ENCODE data around the gene SLC47A2.
"Not testable (repeated sequence)": the region's sequence is repeated elsewhere in the genome, so short reads cannot be mapped to it uniquely, and the experiment has no call there.

SLC47A2 gene

DNA sequence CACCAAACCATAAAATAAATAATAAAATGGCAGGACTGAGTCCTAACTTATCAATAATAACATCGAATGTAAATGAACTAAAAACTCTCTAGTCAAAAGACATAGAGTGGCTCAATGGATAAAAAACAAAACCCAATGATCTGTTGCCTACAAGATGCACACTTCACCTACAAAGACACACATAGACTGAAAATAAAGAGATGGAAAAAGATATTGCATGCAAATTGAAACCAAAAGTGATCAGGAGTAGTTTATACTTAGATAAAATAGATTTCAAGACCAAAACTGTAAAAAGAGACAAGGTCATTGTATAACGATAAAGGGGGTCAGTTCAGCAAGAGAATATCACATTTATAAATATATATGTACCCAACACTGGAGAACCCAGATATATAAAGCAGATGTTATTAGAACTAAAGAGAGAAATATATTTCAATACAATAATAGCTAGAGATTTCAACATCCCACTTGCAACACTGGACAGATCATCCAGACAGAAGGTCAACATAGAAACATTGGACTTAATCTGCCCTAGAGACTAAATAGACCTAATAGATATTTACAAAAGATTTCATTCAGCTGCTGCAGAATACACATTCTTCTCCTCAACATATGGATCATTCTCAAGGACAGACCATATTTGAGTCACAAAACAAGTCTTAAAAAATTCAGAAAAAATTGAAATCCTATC lies 29.8 kb downstream of the SLC47A2 start:
- Histone ChIP-seq H2AFZ (ENCODE audit: low read depth, low read length) (no peak overlapping the region), H3K4me1 (ENCODE audit: insufficient read depth, low read length) (no peaks in the 10 kb centered on the region), H3K4me2 (ENCODE audit: insufficient read depth, low read length) (no peak overlapping the region), H4K20me1 (ENCODE audit: insufficient read depth, low read length) (no peaks in the 10 kb centered on the region), H3K27ac (ENCODE audit: low read length) (no peak overlapping the region), H3K36me3 (ENCODE audit: insufficient read depth, low read length) (no peaks in the 10 kb centered on the region), H3K9ac (ENCODE audit: low read depth, low read length) (no peak overlapping the region), H3K4me3 (ENCODE audit: low read depth in 1 of 2, low read length in 2 of 2) (no peak overlapping the region), H3K27me3 (ENCODE audit: insufficient read depth, low read length, poor library complexity) (no peaks in the 10 kb centered on the region), H3K9me3 (ENCODE audit: insufficient read depth, low read length, severe bottlenecking) (no peaks in the 10 kb centered on the region), H3K79me2 (ENCODE audit: insufficient read depth, low read length) (no peaks in the 10 kb centered on the region)
- no peak for ATAC-seq (ENCODE audit: insufficient read depth, low read depth)
- DNase-seq, result no peak
- TF ChIP-seq, protein P1, sequence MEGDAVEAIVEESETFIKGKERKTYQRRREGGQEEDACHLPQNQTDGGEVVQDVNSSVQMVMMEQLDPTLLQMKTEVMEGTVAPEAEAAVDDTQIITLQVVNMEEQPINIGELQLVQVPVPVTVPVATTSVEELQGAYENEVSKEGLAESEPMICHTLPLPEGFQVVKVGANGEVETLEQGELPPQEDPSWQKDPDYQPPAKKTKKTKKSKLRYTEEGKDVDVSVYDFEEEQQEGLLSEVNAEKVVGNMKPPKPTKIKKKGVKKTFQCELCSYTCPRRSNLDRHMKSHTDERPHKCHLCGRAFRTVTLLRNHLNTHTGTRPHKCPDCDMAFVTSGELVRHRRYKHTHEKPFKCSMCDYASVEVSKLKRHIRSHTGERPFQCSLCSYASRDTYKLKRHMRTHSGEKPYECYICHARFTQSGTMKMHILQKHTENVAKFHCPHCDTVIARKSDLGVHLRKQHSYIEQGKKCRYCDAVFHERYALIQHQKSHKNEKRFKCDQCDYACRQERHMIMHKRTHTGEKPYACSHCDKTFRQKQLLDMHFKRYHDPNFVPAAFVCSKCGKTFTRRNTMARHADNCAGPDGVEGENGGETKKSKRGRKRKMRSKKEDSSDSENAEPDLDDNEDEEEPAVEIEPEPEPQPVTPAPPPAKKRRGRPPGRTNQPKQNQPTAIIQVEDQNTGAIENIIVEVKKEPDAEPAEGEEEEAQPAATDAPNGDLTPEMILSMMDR (IDR thresholded peaks at IDR 0.05; ENCODE audit: borderline replicate concordance, extremely low read depth, low read length, poor library complexity, severe bottlenecking), result no peak
- TF ChIP-seq EZH2 (IDR thresholded peaks at IDR 0.05; ENCODE audit: borderline replicate concordance, low read depth, low read length, severe bottlenecking), result no peak

DNA sequence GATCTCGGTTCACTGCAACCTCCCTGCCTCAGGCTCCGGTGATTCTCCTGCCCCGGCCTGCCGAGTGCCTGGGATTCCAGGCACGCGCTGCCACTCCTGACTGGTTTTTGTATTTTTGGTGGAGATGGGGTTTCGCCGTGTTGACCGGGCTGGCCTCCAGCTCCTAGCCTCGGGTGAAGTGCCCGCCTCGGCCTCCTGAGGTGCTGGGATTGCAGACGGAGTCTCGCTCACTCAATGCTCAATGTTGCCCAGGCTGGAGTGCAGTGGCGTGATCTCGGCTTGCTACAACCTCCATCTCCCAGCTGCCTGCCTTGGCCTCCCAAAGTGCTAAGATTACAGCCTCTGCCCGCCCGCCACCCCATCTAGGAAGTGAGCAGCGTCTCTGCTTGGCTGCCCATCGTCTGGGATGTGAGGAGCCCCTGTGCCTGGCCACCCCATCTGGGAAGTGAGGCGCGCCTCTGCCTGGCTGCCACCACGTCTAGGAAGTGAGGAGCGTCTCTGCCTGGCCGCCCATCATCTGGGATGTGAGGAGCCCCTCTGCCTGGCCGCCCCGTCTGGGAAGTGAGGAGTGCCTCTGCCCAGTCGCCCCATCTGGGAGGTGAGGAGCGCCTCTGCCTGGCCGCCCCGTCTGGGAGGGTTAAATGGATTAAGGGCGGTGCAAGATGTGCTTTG lies 31.3 kb downstream of the SLC47A2 start:
- H4K20me1 ChIP-seq (ENCODE audit: insufficient read depth, low read length); H3K27ac ChIP-seq (ENCODE audit: low read length); ATAC-seq (ENCODE audit: insufficient read depth, low read depth); H3K27me3 ChIP-seq (ENCODE audit: insufficient read depth, low read length, poor library complexity); H3K4me2 ChIP-seq (ENCODE audit: insufficient read depth, low read length); H3K4me3 ChIP-seq (ENCODE audit: low read depth in 1 of 2, low read length in 2 of 2); H3K79me2 ChIP-seq (ENCODE audit: insufficient read depth, low read length); H3K36me3 ChIP-seq (ENCODE audit: insufficient read depth, low read length); H2AFZ ChIP-seq (ENCODE audit: low read depth, low read length); H3K4me1 ChIP-seq (ENCODE audit: insufficient read depth, low read length); H3K9ac ChIP-seq (ENCODE audit: low read depth, low read length); DNase-seq; H3K9me3 ChIP-seq (ENCODE audit: insufficient read depth, low read length, severe bottlenecking): not testable (repeated sequence)

GRCh38 chr17:19683117-19683516 lies 33.3 kb downstream of the SLC47A2 start:
- no peak for DNase-seq
- H3K9ac ChIP-seq (ENCODE audit: low read depth, low read length), result no peak overlapping the region
- H3K4me3 ChIP-seq (ENCODE audit: low read depth in 1 of 2, low read length in 2 of 2), result no peak overlapping the region
- H3K9me3 ChIP-seq (ENCODE audit: insufficient read depth, low read length, severe bottlenecking), result no peaks in the 10 kb centered on the region
- no peak overlapping the region for H2AFZ ChIP-seq (ENCODE audit: low read depth, low read length)
- no peaks in the 10 kb centered on the region for H3K36me3 ChIP-seq (ENCODE audit: insufficient read depth, low read length)
- H3K79me2 ChIP-seq (ENCODE audit: insufficient read depth, low read length), result no peaks in the 10 kb centered on the region
- TF ChIP-seq, protein P1 (IDR thresholded peaks at IDR 0.05; ENCODE audit: borderline replicate concordance, extremely low read depth, low read length, poor library complexity, severe bottlenecking), result no peak
- TF ChIP-seq EZH2 (IDR thresholded peaks at IDR 0.05; ENCODE audit: borderline replicate concordance, low read depth, low read length, severe bottlenecking), result no peak
- no peak overlapping the region for H3K4me2 ChIP-seq (ENCODE audit: insufficient read depth, low read length)
- no peaks in the 10 kb centered on the region for H4K20me1 ChIP-seq (ENCODE audit: insufficient read depth, low read length)
- no peaks in the 10 kb centered on the region for H3K27me3 ChIP-seq (ENCODE audit: insufficient read depth, low read length, poor library complexity)
- no peak for ATAC-seq (ENCODE audit: insufficient read depth, low read depth)
- H3K27ac ChIP-seq (ENCODE audit: low read length), result no peak overlapping the region
- no peaks in the 10 kb centered on the region for H3K4me1 ChIP-seq (ENCODE audit: insufficient read depth, low read length)

DNA sequence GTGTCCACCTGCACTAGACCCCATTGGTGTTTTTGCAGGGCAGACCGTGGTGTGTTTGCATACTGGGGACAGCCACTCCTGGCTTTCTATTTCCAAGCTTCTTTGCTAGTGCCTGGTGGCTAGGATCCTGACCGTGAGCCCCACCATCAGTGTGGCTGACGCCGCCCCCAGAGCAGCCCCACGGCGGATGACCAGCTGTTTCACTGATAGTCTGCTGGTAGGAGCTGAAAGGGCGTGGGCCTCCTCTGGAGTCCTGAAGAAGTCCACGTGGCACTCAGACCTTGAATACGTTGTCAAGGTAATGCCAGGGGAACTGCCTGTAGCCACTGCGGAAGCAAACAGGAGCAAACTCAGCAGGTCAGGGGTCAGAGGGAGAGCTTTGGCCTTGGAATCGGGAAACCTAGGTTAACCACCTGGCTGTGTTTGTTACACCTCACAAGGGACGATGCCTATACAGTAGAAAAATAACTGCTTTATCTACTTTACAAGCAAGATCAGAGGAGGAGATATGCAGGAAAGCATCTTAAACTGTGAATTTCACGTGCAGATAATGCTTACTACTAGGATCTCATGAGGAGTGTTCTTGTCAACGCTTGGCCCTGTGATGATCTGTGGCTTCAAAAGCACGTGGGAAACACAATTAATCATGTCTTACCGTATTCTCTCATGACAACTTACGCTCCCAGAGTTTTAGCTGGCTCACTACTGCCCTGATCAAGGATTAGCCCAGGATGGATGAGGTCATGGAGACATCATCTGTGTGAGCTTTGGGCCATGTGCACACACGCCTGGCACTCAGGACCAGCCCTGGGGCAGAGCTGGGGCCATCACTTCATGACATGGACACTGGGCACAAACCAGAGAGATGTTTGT lies 37.6 kb downstream of the SLC47A2 start:
- H3K9ac ChIP-seq (ENCODE audit: low read depth, low read length), result no peak overlapping the region
- ATAC-seq (ENCODE audit: insufficient read depth, low read depth), result no peak
- TF ChIP-seq, protein P1 (IDR thresholded peaks at IDR 0.05; ENCODE audit: borderline replicate concordance, extremely low read depth, low read length, poor library complexity, severe bottlenecking), result no peak
- TF ChIP-seq EZH2 (IDR thresholded peaks at IDR 0.05; ENCODE audit: borderline replicate concordance, low read depth, low read length, severe bottlenecking), result no peak
- no peak overlapping the region for H3K4me3 ChIP-seq (ENCODE audit: low read depth in 1 of 2, low read length in 2 of 2)
- H3K4me2 ChIP-seq (ENCODE audit: insufficient read depth, low read length), result no peak overlapping the region
- no peaks in the 10 kb centered on the region for H3K4me1 ChIP-seq (ENCODE audit: insufficient read depth, low read length)
- H3K9me3 ChIP-seq (ENCODE audit: insufficient read depth, low read length, severe bottlenecking), result no peaks in the 10 kb centered on the region
- no peak overlapping the region for H3K27ac ChIP-seq (ENCODE audit: low read length)
- no peaks in the 10 kb centered on the region for H3K36me3 ChIP-seq (ENCODE audit: insufficient read depth, low read length)
- H2AFZ ChIP-seq (ENCODE audit: low read depth, low read length), result no peak overlapping the region
- peaks cover 4% of the 10 kb centered on the region for H3K27me3 ChIP-seq (ENCODE audit: insufficient read depth, low read length, poor library complexity)
- no peaks in the 10 kb centered on the region for H4K20me1 ChIP-seq (ENCODE audit: insufficient read depth, low read length)
- no peaks in the 10 kb centered on the region for H3K79me2 ChIP-seq (ENCODE audit: insufficient read depth, low read length)
- no peak for DNase-seq

Measured in DND-41 (cell line).